HG02981 (cell line): ENCODE measurements around the gene CCNDBP1.

ENCODE experiments used
- ATAC-seq: cut with Tn5 transposase; IDR thresholded peaks from one replicate; pipeline ENCODE4 v1.9.1; 2021; ENCODE audit warnings: mild to moderate bottlenecking, moderate library complexity; ENCODE audit not compliant: unreplicated experiment

The CCNDBP1 gene

DNA sequence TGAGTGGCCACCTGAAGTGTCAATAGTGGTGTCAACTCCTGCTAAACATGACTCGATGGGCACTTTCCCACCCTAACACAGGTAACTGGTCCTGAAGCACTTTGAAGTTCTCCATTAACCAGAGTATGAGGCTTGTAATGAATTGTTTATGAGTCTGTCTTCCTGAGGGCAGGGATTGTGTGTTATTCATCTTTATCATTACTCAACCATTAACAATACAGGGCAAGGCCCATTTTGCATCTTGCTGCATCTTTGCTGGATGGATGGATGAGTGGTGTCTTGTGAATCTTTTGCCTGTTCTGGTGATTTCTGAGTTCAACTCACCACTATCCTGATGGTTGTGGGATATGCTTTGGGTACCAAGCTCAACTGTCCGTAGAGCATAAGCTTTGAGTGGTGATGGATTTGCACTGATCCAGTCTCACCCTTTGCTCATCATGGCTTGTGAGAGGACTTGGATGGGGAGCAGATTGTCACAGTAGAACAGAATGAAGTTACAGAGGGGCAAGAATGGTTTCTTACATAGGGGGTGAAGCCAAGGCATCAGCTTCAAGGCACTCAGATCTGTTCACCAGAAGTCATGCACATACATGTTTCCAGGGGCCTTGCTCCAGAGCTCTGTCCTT is 57.9 kb downstream of the CCNDBP1 start:
- no peak for ATAC-seq

GRCh38 chr15:43244092-43244491 is 58.9 kb downstream of the CCNDBP1 start:
- ATAC-seq, result no peak

- ATAC-seq, result no peak
These were observed 61.1 kb downstream of the CCNDBP1 start for GRCh38 chr15:43246261-43246774.
